WERI-Rb-1 (cell line): ENCODE measurements around the gene PAQR8.

Source experiments
- DNase-seq: peaks from one replicate; pipeline ENCODE4 v3.0.0-alpha.2; 2020
- H3K27ac ChIP-seq: fragments of 250-450 bp; sonication (Bioruptor Pico); 2 replicates; pipeline ENCODE4 v1.5.1; 2020; ENCODE audit warnings: mild to moderate bottlenecking, moderate library complexity
- H3K27me3 ChIP-seq: fragments of 250-450 bp; sonication (Bioruptor Pico); 2 replicates; pipeline ENCODE4 v1.5.1; 2021; ENCODE audit warnings: mild to moderate bottlenecking, low read depth, moderate library complexity; ENCODE audit not compliant: insufficient read depth, severe bottlenecking
- H3K36me3 ChIP-seq: fragments of 250-450 bp; sonication (Bioruptor Pico); 2 replicates; pipeline ENCODE4 v1.5.1; 2020; ENCODE audit warnings: mild to moderate bottlenecking, moderate library complexity
- H3K4me3 ChIP-seq: 2 replicates; pipeline ENCODE4 v1.5.1; 2011; ENCODE audit warnings: low read depth, mild to moderate bottlenecking, control low read depth, low read length
- H3K9me3 ChIP-seq: fragments of 250-450 bp; sonication (Bioruptor Pico); 2 replicates; pipeline ENCODE4 v1.5.1; 2021; ENCODE audit warnings: mild to moderate bottlenecking, moderate library complexity; ENCODE audit not compliant: severe bottlenecking
- CTCF ChIP-seq: IDR thresholded peaks from 2 replicates; pipeline ENCODE4 v1.5.1; 2011; ENCODE audit warnings: low read depth, mild to moderate bottlenecking, control low read depth, inconsistent platforms, low read length

The PAQR8 gene

DNA sequence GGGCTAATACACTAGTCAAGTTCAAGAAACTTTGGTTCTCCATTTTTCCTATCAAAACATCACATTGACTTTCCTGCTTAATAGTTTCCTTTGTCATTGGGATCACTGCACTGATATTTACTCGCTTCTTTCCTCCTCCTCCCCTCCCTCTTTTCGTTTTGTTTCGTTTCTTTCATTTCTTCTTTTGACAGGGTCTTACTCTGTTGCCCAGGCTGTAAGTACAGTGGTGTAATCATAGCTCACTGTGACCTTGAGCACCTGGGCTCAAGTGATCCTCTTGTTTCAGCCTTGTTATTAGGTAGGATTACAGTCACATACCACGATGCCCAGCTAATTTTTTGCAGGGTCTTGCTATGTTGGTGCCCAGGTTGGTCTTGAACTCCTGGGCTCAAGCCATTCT, 12.3 kb downstream of the PAQR8 start:
- H3K36me3 ChIP-seq: no peaks in the 10 kb centered on the region
- DNase-seq: no peak
- TF ChIP-seq CTCF: no peak
- no peaks in the 10 kb centered on the region for H3K27me3 ChIP-seq
- H3K27ac ChIP-seq: no peak overlapping the region
- H3K4me3 ChIP-seq: no peak overlapping the region
- H3K9me3 ChIP-seq: peaks cover 8% of the 10 kb centered on the region

DNA sequence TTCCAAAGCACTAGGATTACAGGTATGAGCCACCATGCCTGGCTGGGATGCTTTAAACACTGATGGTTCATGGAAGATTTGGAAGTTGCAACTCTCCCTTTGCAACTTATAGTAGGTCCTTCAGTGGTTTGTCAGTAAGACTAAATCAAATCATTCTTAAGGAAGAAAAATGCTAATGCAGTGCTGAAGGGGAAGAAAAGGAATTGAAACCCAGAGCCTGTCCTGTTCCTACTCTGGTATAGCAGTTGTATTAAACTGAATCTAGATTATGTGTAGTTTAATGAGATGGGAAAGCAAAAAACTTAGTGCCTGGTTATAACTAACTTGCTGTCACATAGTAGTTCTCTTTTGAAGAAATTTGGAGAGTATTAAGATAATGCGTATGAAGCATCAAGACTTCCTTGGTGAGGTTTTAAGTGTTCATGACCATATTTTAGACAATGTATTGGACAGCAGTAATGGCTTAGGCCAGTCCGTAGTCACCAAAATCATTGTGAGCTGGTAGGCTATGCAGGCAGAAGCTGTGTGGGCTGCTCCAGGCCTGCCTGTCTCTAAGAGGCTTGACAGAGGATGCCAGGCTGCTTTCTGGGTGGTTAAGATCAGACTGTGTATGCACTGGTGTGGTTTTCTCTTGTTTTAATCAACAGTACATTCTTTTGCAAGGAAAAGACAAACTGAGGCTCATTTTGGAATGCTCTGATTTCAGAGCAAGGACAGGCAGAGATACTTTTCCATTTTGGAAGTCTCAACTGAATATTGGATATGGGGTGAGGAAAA, 14.0 kb downstream of the PAQR8 start:
- TF ChIP-seq CTCF: no peak
- Histone ChIP-seq H3K27ac (no peak overlapping the region), H3K4me3 (no peak overlapping the region), H3K9me3 (peaks cover 8% of the 10 kb centered on the region), H3K36me3 (no peaks in the 10 kb centered on the region), H3K27me3 (no peaks in the 10 kb centered on the region)
- DNase-seq: no peak

DNA sequence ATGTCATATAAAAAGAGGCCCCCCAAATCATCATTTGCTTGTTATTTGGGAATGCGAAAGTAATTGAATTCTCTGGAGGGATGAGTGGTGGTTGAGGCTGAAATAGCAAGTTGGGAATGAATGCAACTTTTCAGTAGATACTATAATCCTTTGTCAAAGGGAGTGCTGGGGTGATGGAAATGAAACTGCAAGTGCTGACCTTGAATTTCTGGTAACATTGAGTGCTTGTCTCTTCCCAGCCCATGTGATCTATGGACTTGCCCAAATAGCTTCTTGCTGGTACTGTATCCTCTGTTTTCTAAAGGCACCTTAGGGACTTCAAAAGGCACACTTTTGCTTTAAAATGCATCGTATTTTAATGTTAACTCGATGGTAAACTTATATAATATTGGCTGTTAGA, 14.8 kb downstream of the PAQR8 start:
- Histone ChIP-seq H3K4me3 (no peak overlapping the region), H3K27ac (no peak overlapping the region), H3K27me3 (no peaks in the 10 kb centered on the region), H3K9me3 (peaks cover 8% of the 10 kb centered on the region), H3K36me3 (no peaks in the 10 kb centered on the region)
- DNase-seq: no peak
- no peak for TF ChIP-seq CTCF

GRCh38 chr6:52377538-52378221, 15.7 kb downstream of the PAQR8 start:
- no peak for DNase-seq
- H3K27me3 ChIP-seq: no peaks in the 10 kb centered on the region
- H3K36me3 ChIP-seq: no peaks in the 10 kb centered on the region
- no peak overlapping the region for H3K4me3 ChIP-seq
- H3K9me3 ChIP-seq: peaks cover 8% of the 10 kb centered on the region
- TF ChIP-seq CTCF: no peak
- no peak overlapping the region for H3K27ac ChIP-seq

- no peak for TF ChIP-seq CTCF
- H3K27me3 ChIP-seq: no peaks in the 10 kb centered on the region
- H3K27ac ChIP-seq: no peak overlapping the region
- no peaks in the 10 kb centered on the region for H3K9me3 ChIP-seq
- no peak overlapping the region for H3K4me3 ChIP-seq
- DNase-seq: no peak
- H3K36me3 ChIP-seq: no peaks in the 10 kb centered on the region
Measured at GRCh38 chr6:52381249-52381648, 19.3 kb downstream of the PAQR8 start.
